GM18868 (cell line): ENCODE measurements around the gene NSG1.
"Not testable (repeated sequence)": the region's sequence is repeated elsewhere in the genome, so short reads cannot be mapped to it uniquely, and the experiment has no call there.

Experiments used
- ATAC-seq: cut with Tn5 transposase; IDR thresholded peaks from one replicate; pipeline ENCODE4 v1.9.1; 2021; ENCODE audit warnings: mild to moderate bottlenecking, moderate library complexity; ENCODE audit not compliant: unreplicated experiment

NSG1 gene

GRCh38 chr4:4465238-4465637 lies 78.3 kb downstream of the NSG1 start:
- not testable (repeated sequence) for ATAC-seq
